Endothelial cell of umbilical vein (primary cell): ENCODE results near the gene ZMAT5. TPM values are rescaled to one million over a fixed set of nuclear protein-coding genes. Genes with fewer than 3 reads are reported as not detected.

Experiments used
- BruUV-seq: library from RNA; stranded (reverse); fragments of 400-500 nt; replicated peaks from 2 replicates; lab custom pipeline; 2021; lab: Mats Ljungman, UMichigan
- CTCF ChIA-PET: fragments of 300-600, 350-600 bp; sonication (Branson Sonifier 250); formaldehyde crosslinking; loops from one replicate; lab custom pipeline; 2021; ENCODE audit warnings: antibody characterized with exemption, inconsistent platforms; lab: Charles Lee
- POLR2A ChIA-PET: fragments of 300-600, 350-600 bp; sonication (Branson Sonifier 250); formaldehyde crosslinking; loops from one replicate; lab custom pipeline; 2021; ENCODE audit warnings: antibody characterized with exemption, inconsistent platforms; lab: Charles Lee
- DNase-seq: peaks from one replicate; pipeline ENCODE4 v3.0.0-alpha.2; 2011; ENCODE audit warnings: low read depth, low spot score
- FAIRE-seq: peaks from 2 replicates; lab custom pipeline; 2011; peaks lifted over from hg19 to GRCh38; lab: Jason Lieb, UNC
- H2AFZ ChIP-seq: 2 replicates; pipeline ENCODE4 v1.6.0; 2012; ENCODE audit warnings: low read depth, low read length, control low read depth, inconsistent platforms
- H3K27ac ChIP-seq: 2 replicates; pipeline ENCODE4 v1.5.1; 2011; ENCODE audit warnings: low read depth, mild to moderate bottlenecking, control low read depth, low read length, moderate library complexity; ENCODE audit not compliant: insufficient read depth
- H3K27me3 ChIP-seq, 2 experiments: 2 replicates each; pipeline versions ENCODE4 v1.6.0 to v1.6.1; 2011; ENCODE audit warnings: low read length in 2 of 2, mixed read lengths in 1 of 2; ENCODE audit not compliant: control insufficient read depth in 2 of 2, insufficient read depth in 2 of 2
- H3K36me3 ChIP-seq, 2 experiments: 2 replicates in 1 of 2; 3 replicates in 1 of 2; pipeline ENCODE4 v1.5.1; 2011; ENCODE audit warnings: low read length in 2 of 2, mild to moderate bottlenecking in 1 of 2, moderate library complexity in 1 of 2; ENCODE audit not compliant: control insufficient read depth in 2 of 2, insufficient read depth in 2 of 2; ENCODE audit errors: extremely low read depth in 1 of 2
- H3K4me1 ChIP-seq: 3 replicates; pipeline ENCODE4 v1.5.1; 2011; ENCODE audit warnings: mild to moderate bottlenecking, low read length; ENCODE audit not compliant: control insufficient read depth, insufficient read depth; ENCODE audit errors: extremely low read depth
- H3K4me2 ChIP-seq: 2 replicates; pipeline ENCODE4 v1.6.1; 2011; ENCODE audit warnings: low read length, control low read depth, mixed read lengths; ENCODE audit not compliant: insufficient read depth
- H3K4me3 ChIP-seq, 3 experiments: fragments of 200-600 bp in 1 of 3; sonication (generic), shearing (Covaris generic) in 1 of 3; replicated peaks in 1 of 3; 2 replicates each; pipeline ENCODE4 v1.5.1; 2011 to 2016; ENCODE audit warnings: control low read depth in 3 of 3, low read length in 3 of 3, mild to moderate bottlenecking in 2 of 3, inconsistent platforms in 1 of 3, low read depth in 1 of 3, moderate library complexity in 1 of 3; ENCODE audit not compliant: insufficient read depth in 1 of 3
- H3K79me2 ChIP-seq: 2 replicates; pipeline ENCODE4 v1.6.0; 2012; ENCODE audit warnings: low read length, inconsistent platforms; ENCODE audit not compliant: control insufficient read depth, insufficient read depth
- H3K9ac ChIP-seq: replicated peaks from 2 replicates; pipeline ENCODE3; 2011; ENCODE audit warnings: low read length, control low read depth; ENCODE audit not compliant: insufficient read depth; ENCODE audit errors: extremely low read depth
- H3K9me1 ChIP-seq: replicated peaks from 3 replicates; pipeline ENCODE4 v1.6.0; 2011; ENCODE audit warnings: mild to moderate bottlenecking, low read length; ENCODE audit not compliant: control insufficient read depth, insufficient read depth; ENCODE audit errors: extremely low read depth
- H3K9me3 ChIP-seq: replicated peaks from 2 replicates; pipeline ENCODE4 v1.5.1; 2012; ENCODE audit warnings: low read length, inconsistent platforms; ENCODE audit not compliant: control insufficient read depth, insufficient read depth
- H4K20me1 ChIP-seq: replicated peaks from 2 replicates; pipeline ENCODE3; 2011; ENCODE audit warnings: mild to moderate bottlenecking, low read length; ENCODE audit not compliant: control insufficient read depth, insufficient read depth; ENCODE audit errors: extremely low read depth
- EZH2 ChIP-seq: IDR thresholded peaks from 2 replicates; pipeline ENCODE4 v1.6.1; 2012; ENCODE audit warnings: borderline replicate concordance, low read depth, mild to moderate bottlenecking, moderate library complexity, low read length, inconsistent platforms; ENCODE audit not compliant: severe bottlenecking
- FOS ChIP-seq: IDR thresholded peaks from 2 replicates; pipeline ENCODE4 v1.6.1; 2011; ENCODE audit warnings: mild to moderate bottlenecking, low read length, moderate library complexity, borderline replicate concordance; ENCODE audit not compliant: insufficient read depth
- GATA2 ChIP-seq: IDR thresholded peaks from 2 replicates; pipeline ENCODE4 v1.7.0; 2011; ENCODE audit warnings: low read depth, mild to moderate bottlenecking, moderate library complexity, mixed read lengths, low read length; ENCODE audit not compliant: insufficient read length, insufficient read depth
- JUN ChIP-seq: IDR thresholded peaks from 2 replicates; pipeline ENCODE4 v1.6.1; 2011; ENCODE audit warnings: borderline replicate concordance, low read depth; ENCODE audit not compliant: insufficient read length, insufficient read depth
- MYC ChIP-seq: IDR thresholded peaks from one replicate; pipeline ENCODE4 v1.6.1; 2011; ENCODE audit warnings: mild to moderate bottlenecking, low read depth, low read length
- POLR2A ChIP-seq: IDR thresholded peaks from 2 replicates; pipeline ENCODE4 v1.6.1; 2012; ENCODE audit warnings: low read depth, mild to moderate bottlenecking, control low read depth, low read length
- POLR2AphosphoS5 ChIP-seq: IDR thresholded peaks from 2 replicates; pipeline ENCODE4 v1.6.1; 2012; ENCODE audit warnings: low read depth, mild to moderate bottlenecking, control low read depth, low read length, moderate library complexity; ENCODE audit not compliant: insufficient read depth
- dilution Hi-C: fragments of 300-500 bp; cut with MboI; formaldehyde crosslinking; loops from one replicate; pipeline ENCODE4 v1.15.0; 2019; ENCODE audit warnings: low sequenced_read_pairs; ENCODE audit not compliant: extremely low pct_ligation_motif_present
- intact Hi-C: fragments of 100-400 bp; cut with micrococcal nuclease; formaldehyde crosslinking; loops from one replicate; pipeline ENCODE4 v1.10.0; 2022
- polyA plus RNA-seq, 4 experiments: library from polyadenylated mRNA; depleted of rRNA in 3 of 4; stranded (reverse) in 3 of 4; unstranded in 1 of 4; fragments of >200 nt; gene quantifications; 2 replicates each; pipeline versions ENCODE4 v1.2.1 to v1.2.3, GENCODE V29; 2011 to 2012; ENCODE audit warnings: missing spikeins in 1 of 4
- total RNA-seq: library from RNA; stranded (reverse); gene quantifications from 2 replicates; pipeline ENCODE4 v1.2.3, GENCODE V29; 2021
- TF ChIP-seq, protein P1 (sequence below): IDR thresholded peaks from 2 replicates; pipeline ENCODE4 v1.6.1; 2011; ENCODE audit not compliant: insufficient read depth, insufficient read length
- TF ChIP-seq, protein P2 (sequence below), 2 donors: IDR thresholded peaks; 1 replicate in 1 of 2; 2 replicates in 1 of 2; pipeline ENCODE4 v1.5.1; 2011; ENCODE audit warnings: low read length in 2 of 2, mild to moderate bottlenecking in 2 of 2, moderate library complexity in 2 of 2, control low read depth in 1 of 2, inconsistent platforms in 1 of 2, low read depth in 1 of 2; ENCODE audit not compliant: insufficient read depth in 1 of 2; ENCODE audit errors: extremely low read depth in 1 of 2

The ZMAT5 gene
- total and polyA plus RNA-seq, 2 donors (not counting 3 experiments of a cell fraction or from before 2014, with no cell fraction given), result 24.9 to 43.6 TPM

DNA sequence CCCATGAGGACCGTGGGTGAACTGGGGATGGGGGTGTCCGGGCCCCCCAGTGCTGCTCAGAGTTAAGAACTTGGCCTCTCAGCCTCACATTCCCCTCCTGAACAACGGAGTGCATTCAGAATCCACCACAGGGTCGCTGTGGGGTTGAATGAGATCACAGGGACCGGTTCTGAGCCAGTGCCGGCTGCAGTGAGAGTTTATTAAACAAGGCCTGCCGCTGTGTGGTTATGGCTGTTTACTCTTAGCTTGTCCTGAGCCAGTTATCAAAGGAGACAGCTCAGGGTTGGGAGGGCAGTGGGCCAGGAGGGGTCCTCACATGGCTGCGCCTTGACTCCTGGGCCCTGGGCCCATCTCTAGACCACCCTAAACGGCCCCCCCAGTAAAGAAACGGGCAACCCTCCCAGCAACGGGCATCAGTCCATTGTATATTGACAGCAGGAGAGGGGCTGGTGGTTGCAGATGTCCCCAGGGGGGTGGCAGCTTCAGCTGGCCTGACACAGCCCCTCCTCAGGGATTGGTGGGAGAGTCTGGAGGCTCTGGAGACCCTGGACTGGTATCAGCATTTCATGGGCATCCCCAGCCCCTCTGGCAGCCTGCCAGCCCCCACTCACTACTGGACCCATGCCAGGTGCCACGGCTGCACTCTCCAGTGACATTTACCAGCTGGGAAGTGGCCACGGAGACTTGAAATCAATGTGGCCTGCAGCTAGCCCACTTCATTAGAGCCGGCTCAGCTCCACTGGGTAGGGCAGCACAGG is 62.1 kb downstream of the ZMAT5 start:
- Histone ChIP-seq H3K4me3 (no peak overlapping the region), H4K20me1 (no peaks in the 10 kb centered on the region), H3K4me1 (peaks cover 10% of the 10 kb centered on the region), H3K27ac (no peak overlapping the region), H2AFZ (no peak overlapping the region), H3K9me3 (no peaks in the 10 kb centered on the region), H3K4me2 (no peak overlapping the region), H3K79me2 (no peaks in the 10 kb centered on the region), H3K27me3 (peaks cover 15% of the 10 kb centered on the region in 2 experiments), H3K36me3 (no peaks in the 10 kb centered on the region), H3K9ac (no peak overlapping the region), H3K9me1 (no peaks in the 10 kb centered on the region)
- DNase-seq (no peak), FAIRE-seq (no peak)
- BruUV-seq, result no TSS peak
- TF ChIP-seq EZH2 (no peak), JUN (no peak), POLR2A (no peak), GATA2 (no peak), FOS (no peak), MYC (no peak), POLR2AphosphoS5 (no peak)
- TF ChIP-seq, protein P1, sequence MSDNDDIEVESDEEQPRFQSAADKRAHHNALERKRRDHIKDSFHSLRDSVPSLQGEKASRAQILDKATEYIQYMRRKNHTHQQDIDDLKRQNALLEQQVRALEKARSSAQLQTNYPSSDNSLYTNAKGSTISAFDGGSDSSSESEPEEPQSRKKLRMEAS, result no peak
- TF ChIP-seq, protein P2, sequence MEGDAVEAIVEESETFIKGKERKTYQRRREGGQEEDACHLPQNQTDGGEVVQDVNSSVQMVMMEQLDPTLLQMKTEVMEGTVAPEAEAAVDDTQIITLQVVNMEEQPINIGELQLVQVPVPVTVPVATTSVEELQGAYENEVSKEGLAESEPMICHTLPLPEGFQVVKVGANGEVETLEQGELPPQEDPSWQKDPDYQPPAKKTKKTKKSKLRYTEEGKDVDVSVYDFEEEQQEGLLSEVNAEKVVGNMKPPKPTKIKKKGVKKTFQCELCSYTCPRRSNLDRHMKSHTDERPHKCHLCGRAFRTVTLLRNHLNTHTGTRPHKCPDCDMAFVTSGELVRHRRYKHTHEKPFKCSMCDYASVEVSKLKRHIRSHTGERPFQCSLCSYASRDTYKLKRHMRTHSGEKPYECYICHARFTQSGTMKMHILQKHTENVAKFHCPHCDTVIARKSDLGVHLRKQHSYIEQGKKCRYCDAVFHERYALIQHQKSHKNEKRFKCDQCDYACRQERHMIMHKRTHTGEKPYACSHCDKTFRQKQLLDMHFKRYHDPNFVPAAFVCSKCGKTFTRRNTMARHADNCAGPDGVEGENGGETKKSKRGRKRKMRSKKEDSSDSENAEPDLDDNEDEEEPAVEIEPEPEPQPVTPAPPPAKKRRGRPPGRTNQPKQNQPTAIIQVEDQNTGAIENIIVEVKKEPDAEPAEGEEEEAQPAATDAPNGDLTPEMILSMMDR (IDR thresholded peaks at IDR 0.05; ENCODE audit: extremely low read depth in 1 of 2, insufficient read depth in 1 of 2, low read depth in 1 of 2, low read length in 2 of 2), result no peak
- ChIA-PET CTCF (interaction anchor here (2.3 kb wide), 1 partner anchor 384 kb away, joined by 9 read pairs; no protein-coding TSS in a partner anchor), POLR2A (no interaction called here)
- intact Hi-C loops (loop anchor here (5.0 kb wide), 1 partner anchor 383 kb away; no protein-coding TSS in a partner anchor), dilution Hi-C loops (no loop called here)
